Adipose tissue (tissue), 3 donors: Measurements from ENCODE around the gene APLP2. TPM values are rescaled to one million over a fixed set of nuclear protein-coding genes. Genes with fewer than 3 reads are reported as not detected.
"Not testable (repeated sequence)": the region's sequence is repeated elsewhere in the genome, so short reads cannot be mapped to it uniquely, and the experiment has no call there.

ENCODE experiments used
- H3K27ac ChIP-seq: one replicate; pipeline ENCODE4 v1.5.1; 2013; ENCODE audit warnings: low read depth, low read length
- WGBS, 3 donors: extraction: QIAGEN DNeasy Blood & Tissue Kit; methylation state at CpG; one replicate each; pipeline ENCODE4 v1.1.7; 2013; 5-methylcytosine and 5-hydroxymethylcytosine counted together
- polyA plus RNA-seq, 3 donors: library from polyadenylated mRNA; stranded (reverse); fragments of 200-250 nt; gene quantifications; one replicate each; pipeline ENCODE4 v1.2.3, GENCODE V29; 2013
- donor health status: healthy with polysubstance abuse.
- donor health status: Bipolar disorder and iron deficiency.
- donor health status: healthy.

APLP2 gene
- polyA plus RNA-seq, 3 donors, result 80.0 to 251 (median 120) TPM

DNA sequence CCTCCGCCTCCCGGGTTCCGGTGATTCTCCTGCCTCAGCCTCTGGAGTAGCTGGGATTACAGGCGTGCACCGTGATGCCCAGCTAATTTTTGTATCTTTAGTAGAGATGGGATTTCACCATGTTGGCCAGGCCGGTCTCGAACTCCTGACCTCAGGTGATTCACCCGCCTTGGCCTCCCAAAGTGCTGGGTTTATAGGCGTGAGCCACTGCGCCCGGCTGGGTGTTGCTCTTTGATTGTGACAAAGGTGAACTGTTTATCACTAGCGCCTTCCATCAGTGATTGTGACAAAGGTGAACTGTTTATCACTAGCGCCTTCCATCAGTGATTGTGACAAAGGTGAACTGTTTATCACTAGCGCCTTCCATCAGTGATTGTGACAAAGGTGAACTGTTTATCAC lies 123.9 kb downstream of the APLP2 start:
- not testable (repeated sequence) for H3K27ac ChIP-seq
- 88 to 95% (median 93%) methylated on average over 13 to 14 of the region's 14 CpGs for WGBS, 3 donors

Other genes starting within 250 kb of the APLP2 start
- gene NFRKB, start 174.3 kb upstream of the APLP2 start, polyA plus RNA-seq, result 1 to 10 TPM; 8.4 to 9.6 (median 9.2) TPM
- gene PRDM10, start 67.1 kb upstream of the APLP2 start, polyA plus RNA-seq, result 1 to 10 TPM; 1.4 to 2.5 (median 1.8) TPM
- gene ST14, start 89.9 kb downstream of the APLP2 start, polyA plus RNA-seq, result 10 to 100 TPM in 1 of 3 donors, 1 to 10 TPM in 2; 3.1 to 38.4 (median 5.2) TPM
- gene ZBTB44, start 245.0 kb downstream of the APLP2 start, polyA plus RNA-seq, result 10 to 100 TPM in 1 of 3 donors, 1 to 10 TPM in 2; 7.1 to 19.0 (median 8.8) TPM